Measurements from ENCODE around the gene PRKD3.
"Not testable (repeated sequence)": the region's sequence is repeated elsewhere in the genome, so short reads cannot be mapped to it uniquely, and the experiment has no call there.

Gene PRKD3

DNA sequence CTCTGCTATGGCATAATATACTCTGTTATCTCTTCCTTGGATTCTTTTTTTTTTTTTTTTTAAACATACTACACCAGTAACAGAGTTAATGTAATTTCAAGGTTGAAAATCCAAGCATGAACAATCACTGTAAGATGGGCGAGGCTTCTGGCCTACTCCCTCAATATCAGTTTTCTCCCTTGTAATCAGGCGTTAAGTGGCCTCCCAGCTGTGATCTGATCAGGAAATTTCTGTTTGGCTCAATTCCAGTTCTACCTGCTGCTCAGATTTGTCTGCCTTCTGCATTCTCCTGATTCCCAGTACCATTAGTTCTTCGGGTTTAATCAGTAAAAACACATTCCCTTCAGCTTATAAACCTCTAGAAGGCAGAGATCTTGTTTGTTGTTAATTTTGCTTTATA lies 18.6 kb downstream of the PRKD3 start:
- DNase-seq: no peak

DNA sequence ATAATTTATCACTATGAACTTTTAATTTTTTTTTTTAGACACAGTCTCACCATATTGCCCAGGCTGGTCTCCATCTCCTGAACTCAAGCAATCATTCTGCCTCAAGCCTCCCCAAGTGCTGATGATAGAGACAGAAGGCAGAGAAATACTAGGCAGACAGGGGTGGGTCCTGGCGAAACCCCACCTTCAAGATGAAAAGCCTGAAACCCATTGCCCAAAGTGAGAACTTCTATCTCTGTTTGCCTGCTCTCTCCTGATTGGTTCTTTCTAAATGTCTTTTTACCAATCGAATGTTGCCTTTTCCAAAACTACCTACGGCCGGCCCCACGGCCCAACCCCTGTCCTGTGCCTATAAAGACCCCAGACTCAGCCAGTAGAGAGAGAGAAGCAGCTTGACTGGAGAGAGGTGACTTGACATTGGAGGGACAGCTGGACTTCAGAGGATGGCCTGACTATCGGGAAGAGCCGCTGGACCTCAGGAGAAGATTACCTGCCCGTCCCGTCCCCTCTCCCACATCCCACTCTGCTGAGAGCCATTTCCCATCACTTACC lies 21.9 kb downstream of the PRKD3 start:
- DNase-seq: no peak

DNA sequence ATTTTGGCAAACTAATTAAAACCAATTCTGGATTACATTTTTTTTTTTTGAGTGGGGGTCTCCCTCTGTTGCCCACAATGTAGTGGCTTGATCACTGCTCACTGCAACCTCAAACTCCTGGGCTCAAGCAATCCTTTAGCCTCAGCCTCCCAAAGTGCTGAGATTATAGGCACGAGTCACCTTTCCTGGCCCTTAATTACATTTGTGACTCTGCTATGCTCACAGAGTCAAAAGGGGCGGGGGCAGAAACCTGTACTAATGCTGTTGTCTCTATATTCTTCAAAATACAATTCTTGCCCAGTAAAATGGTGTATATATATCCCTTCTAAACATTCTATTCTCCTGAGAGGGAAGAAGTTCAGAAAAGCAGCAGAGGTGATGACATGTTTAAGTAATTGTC lies 23.2 kb downstream of the PRKD3 start:
- DNase-seq: peak; percentile 40

- DNase-seq: peak; percentile 23
These were observed 24.1 kb downstream of the PRKD3 start for GRCh38 chr2:37300578-37300977.

DNA sequence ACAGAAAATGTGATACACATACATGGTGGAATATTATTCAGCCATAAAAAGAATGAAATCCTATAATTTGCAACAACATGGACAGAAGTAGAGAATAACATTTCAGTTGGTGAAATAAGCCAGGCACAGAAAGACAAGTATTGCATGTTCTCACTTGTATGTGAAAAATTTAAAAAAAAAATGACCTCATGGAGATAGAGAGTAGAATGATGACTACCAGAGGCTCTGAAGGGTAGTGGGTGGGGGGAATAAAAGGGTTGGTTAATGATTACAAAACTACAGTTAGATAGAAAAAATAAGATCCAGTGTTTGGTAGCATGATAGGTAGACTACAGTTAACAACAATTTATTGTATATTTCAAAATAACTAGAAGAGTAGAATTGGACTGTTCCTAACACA lies 24.5 kb downstream of the PRKD3 start:
- no peak for DNase-seq

GRCh38 chr2:37297632-37298031 lies 27.0 kb downstream of the PRKD3 start:
- no peak for DNase-seq

- DNase-seq: no peak
These were observed 29.1 kb downstream of the PRKD3 start for GRCh38 chr2:37295469-37296073.

DNA sequence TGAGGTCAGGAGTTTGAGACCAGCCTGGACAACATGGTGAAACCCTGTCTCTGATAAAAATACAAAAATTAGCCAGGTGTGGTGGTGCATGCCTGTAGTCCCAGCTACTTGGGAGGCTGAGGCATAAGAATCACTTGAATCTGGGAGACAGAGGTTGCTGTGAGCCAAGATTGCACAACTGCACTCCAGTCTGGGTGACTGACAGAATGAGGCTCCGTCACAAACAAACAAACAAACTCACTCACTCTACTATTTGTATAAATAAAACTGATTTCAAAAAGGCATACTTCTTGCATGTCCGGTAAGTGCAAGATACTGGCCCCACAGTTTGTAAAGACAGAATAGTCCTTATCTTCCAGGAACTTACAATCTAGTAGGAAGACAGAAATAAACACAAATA lies 29.8 kb downstream of the PRKD3 start:
- not testable (repeated sequence) for DNase-seq

DNA sequence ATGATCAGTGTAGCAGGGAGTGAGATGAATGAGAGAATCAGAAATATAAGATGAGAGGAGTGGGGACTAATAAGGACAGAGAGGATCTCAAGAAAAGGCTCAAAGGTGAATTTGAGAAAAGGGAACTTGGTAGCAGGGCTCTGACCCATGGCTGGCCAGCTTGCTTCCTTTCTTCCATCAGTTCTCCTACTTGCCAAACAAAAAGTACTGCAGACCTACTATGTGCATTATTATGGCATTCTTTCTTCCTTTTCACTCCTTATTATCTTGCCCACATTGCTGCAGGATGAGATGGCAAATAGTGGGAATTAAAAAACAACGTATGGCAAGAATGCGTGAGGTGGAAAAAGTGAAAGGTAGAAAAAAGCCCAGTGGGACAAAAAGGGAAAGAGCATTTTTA lies 33.0 kb downstream of the PRKD3 start:
- DNase-seq: no peak

GRCh38 chr2:37287966-37288365 lies 36.7 kb downstream of the PRKD3 start:
- DNase-seq: no peak

DNA sequence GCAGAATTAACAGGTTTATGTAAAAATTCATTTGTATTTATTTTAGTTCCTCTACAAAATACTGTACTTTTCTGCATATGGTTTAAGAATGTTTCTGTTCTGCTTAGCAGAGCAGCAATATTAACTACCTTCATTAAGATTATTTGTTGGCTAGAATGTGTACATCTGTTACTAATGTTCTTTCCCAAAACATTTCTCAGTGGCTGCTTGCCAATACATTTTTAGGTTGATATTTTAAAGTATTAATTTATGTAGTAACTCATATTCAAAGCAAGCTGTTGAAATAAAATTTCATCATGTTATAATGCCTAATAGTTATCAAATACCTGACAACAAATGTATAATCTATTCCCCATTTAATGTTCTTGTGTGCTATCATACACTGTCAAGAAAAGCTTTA lies 40.3 kb downstream of the PRKD3 start:
- DNase-seq: peak; percentile 41

DNA sequence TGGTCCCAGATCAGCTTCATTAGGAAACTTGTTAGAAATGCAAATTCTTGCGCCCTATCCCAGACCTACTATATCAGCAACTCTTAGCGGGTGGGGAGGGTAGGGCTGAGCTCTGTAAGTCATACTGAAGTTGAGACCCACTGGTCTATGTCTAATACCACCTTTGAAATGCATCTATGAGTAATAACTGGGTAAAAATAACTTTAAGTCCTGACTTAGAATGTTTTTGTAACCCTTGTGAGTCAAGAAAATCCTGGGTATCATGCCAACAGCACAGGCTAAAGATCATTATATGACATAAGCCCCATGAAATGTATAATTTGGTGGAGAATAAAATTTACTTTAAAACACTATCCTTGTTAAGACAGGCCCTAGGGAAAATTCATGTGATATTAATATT lies 41.4 kb downstream of the PRKD3 start:
- DNase-seq: peak; percentile 91

GRCh38 chr2:37282746-37283145 lies 41.9 kb downstream of the PRKD3 start:
- peak; percentile 86 for DNase-seq

GRCh38 chr2:37281916-37282315 lies 42.7 kb downstream of the PRKD3 start:
- DNase-seq: no peak

GRCh38 chr2:37276291-37276690 lies 48.3 kb downstream of the PRKD3 start:
- DNase-seq: no peak

Measured in fibroblast of skin of right biceps (primary cell).